ENCODE data around the gene ATP9B.

ATP9B gene

DNA sequence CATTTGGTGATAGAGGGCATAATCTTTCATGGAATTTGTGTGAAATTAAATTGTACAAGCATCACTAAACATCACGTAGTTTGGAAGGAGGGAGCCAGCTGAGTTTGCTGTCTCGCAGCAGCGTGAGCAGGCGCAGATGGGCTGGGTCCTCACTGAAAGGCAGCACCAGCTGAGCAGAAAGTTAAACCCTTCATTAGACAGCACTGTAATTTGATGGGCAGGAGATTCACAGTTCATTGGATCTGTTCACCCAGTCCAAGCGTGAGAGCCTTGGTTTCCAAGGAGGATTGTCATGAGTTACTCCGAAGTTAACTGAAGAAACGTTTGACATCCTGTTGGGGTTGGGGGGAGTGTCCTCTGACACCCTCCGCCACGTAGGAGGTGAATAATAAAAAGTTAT, 236.7 kb downstream of the ATP9B start:
- TF ChIP-seq, protein P1, sequence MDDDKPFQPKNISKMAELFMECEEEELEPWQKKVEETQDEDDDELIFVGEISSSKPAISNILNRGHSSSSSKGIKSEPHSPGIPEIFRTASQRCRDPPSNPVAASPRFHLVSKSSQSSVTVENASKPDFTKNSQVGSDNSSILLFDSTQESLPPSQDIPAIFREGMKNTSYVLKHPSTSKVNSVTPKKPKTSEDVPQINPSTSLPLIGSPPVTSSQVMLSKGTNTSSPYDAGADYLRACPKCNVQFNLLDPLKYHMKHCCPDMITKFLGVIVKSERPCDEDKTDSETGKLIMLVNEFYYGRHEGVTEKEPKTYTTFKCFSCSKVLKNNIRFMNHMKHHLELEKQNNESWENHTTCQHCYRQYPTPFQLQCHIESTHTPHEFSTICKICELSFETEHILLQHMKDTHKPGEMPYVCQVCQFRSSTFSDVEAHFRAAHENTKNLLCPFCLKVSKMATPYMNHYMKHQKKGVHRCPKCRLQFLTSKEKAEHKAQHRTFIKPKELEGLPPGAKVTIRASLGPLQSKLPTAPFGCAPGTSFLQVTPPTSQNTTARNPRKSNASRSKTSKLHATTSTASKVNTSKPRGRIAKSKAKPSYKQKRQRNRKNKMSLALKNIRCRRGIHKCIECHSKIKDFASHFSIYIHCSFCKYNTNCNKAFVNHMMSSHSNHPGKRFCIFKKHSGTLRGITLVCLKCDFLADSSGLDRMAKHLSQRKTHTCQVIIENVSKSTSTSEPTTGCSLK (tag by site-specific recombination; IDR thresholded peaks at IDR 0.05), result no peak
- TF ChIP-seq ZBTB20 (tag by site-specific recombination; IDR thresholded peaks at IDR 0.05) (no peak), KLF1 (tag by site-specific recombination; IDR thresholded peaks at IDR 0.05) (no peak), ZNF274 (IDR thresholded peaks at IDR 0.05; ENCODE audit: low read length) (no peak), ZNF274 (tag by site-specific recombination; IDR thresholded peaks at IDR 0.05; ENCODE audit: borderline replicate concordance) (no peak), ZBTB7A (tag by site-specific recombination; IDR thresholded peaks at IDR 0.05; ENCODE audit: low read depth) (no peak), ZNF777 (tag by site-specific recombination; IDR thresholded peaks at IDR 0.05; ENCODE audit: borderline replicate concordance) (no peak), MYNN (tag by site-specific recombination; IDR thresholded peaks at IDR 0.05; ENCODE audit: borderline replicate concordance) (no peak), SP2 (tag by site-specific recombination; IDR thresholded peaks at IDR 0.05) (no peak), ZNF24 (tag by site-specific recombination; IDR thresholded peaks at IDR 0.05) (no peak), ZNF707 (tag by site-specific recombination; IDR thresholded peaks at IDR 0.05) (no peak), ZNF202 (tag by site-specific recombination; IDR thresholded peaks at IDR 0.05; ENCODE audit: borderline replicate concordance) (no peak), ZNF114 (tag by site-specific recombination; IDR thresholded peaks at IDR 0.05) (no peak), ZNF292 (tag by site-specific recombination; IDR thresholded peaks at IDR 0.05; ENCODE audit: borderline replicate concordance, low read depth) (no peak)
- TF ChIP-seq, protein P2, sequence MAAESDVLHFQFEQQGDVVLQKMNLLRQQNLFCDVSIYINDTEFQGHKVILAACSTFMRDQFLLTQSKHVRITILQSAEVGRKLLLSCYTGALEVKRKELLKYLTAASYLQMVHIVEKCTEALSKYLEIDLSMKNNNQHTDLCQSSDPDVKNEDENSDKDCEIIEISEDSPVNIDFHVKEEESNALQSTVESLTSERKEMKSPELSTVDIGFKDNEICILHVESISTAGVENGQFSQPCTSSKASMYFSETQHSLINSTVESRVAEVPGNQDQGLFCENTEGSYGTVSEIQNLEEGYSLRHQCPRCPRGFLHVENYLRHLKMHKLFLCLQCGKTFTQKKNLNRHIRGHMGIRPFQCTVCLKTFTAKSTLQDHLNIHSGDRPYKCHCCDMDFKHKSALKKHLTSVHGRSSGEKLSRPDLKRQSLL (tag by site-specific recombination; IDR thresholded peaks at IDR 0.05), result no peak
- TF ChIP-seq, protein P3, sequence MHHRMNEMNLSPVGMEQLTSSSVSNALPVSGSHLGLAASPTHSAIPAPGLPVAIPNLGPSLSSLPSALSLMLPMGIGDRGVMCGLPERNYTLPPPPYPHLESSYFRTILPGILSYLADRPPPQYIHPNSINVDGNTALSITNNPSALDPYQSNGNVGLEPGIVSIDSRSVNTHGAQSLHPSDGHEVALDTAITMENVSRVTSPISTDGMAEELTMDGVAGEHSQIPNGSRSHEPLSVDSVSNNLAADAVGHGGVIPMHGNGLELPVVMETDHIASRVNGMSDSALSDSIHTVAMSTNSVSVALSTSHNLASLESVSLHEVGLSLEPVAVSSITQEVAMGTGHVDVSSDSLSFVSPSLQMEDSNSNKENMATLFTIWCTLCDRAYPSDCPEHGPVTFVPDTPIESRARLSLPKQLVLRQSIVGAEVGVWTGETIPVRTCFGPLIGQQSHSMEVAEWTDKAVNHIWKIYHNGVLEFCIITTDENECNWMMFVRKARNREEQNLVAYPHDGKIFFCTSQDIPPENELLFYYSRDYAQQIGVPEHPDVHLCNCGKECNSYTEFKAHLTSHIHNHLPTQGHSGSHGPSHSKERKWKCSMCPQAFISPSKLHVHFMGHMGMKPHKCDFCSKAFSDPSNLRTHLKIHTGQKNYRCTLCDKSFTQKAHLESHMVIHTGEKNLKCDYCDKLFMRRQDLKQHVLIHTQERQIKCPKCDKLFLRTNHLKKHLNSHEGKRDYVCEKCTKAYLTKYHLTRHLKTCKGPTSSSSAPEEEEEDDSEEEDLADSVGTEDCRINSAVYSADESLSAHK (tag by site-specific recombination; IDR thresholded peaks at IDR 0.05), result no peak
- TF ChIP-seq, protein P4, sequence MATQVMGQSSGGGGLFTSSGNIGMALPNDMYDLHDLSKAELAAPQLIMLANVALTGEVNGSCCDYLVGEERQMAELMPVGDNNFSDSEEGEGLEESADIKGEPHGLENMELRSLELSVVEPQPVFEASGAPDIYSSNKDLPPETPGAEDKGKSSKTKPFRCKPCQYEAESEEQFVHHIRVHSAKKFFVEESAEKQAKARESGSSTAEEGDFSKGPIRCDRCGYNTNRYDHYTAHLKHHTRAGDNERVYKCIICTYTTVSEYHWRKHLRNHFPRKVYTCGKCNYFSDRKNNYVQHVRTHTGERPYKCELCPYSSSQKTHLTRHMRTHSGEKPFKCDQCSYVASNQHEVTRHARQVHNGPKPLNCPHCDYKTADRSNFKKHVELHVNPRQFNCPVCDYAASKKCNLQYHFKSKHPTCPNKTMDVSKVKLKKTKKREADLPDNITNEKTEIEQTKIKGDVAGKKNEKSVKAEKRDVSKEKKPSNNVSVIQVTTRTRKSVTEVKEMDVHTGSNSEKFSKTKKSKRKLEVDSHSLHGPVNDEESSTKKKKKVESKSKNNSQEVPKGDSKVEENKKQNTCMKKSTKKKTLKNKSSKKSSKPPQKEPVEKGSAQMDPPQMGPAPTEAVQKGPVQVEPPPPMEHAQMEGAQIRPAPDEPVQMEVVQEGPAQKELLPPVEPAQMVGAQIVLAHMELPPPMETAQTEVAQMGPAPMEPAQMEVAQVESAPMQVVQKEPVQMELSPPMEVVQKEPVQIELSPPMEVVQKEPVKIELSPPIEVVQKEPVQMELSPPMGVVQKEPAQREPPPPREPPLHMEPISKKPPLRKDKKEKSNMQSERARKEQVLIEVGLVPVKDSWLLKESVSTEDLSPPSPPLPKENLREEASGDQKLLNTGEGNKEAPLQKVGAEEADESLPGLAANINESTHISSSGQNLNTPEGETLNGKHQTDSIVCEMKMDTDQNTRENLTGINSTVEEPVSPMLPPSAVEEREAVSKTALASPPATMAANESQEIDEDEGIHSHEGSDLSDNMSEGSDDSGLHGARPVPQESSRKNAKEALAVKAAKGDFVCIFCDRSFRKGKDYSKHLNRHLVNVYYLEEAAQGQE (tag by site-specific recombination; IDR thresholded peaks at IDR 0.05), result no peak
- H3K4me1 ChIP-seq (ENCODE audit: control insufficient read depth, insufficient read depth, low read length), result no peaks in the 10 kb centered on the region
- POLR2A ChIA-PET, result no interaction called here
- no peak overlapping the region for H3K4me3 ChIP-seq (ENCODE audit: low read depth, low read length)
- H3K9me3 ChIP-seq (ENCODE audit: control insufficient read depth, insufficient read depth, low read depth, low read length), result no peaks in the 10 kb centered on the region
- no peak overlapping the region for H3K27ac ChIP-seq (ENCODE audit: extremely low read depth, low read depth, low read length)
- H3K36me3 ChIP-seq (ENCODE audit: control insufficient read depth in 2 of 2, insufficient read depth in 1 of 2, low read length in 2 of 2), result peaks cover 3 to 9% of the 10 kb centered on the region in 2 experiments; a peak in 1 of 3 replicates
- CTCF ChIA-PET, result no interaction called here

Data from HEK293 (cell line).